ENCODE measurements around the gene POLR2E. TPM values are rescaled to one million over a fixed set of nuclear protein-coding genes. Genes with fewer than 3 reads are reported as not detected.

The POLR2E gene
- total RNA-seq, 1 donor from 2014 or later = 181 TPM

DNA sequence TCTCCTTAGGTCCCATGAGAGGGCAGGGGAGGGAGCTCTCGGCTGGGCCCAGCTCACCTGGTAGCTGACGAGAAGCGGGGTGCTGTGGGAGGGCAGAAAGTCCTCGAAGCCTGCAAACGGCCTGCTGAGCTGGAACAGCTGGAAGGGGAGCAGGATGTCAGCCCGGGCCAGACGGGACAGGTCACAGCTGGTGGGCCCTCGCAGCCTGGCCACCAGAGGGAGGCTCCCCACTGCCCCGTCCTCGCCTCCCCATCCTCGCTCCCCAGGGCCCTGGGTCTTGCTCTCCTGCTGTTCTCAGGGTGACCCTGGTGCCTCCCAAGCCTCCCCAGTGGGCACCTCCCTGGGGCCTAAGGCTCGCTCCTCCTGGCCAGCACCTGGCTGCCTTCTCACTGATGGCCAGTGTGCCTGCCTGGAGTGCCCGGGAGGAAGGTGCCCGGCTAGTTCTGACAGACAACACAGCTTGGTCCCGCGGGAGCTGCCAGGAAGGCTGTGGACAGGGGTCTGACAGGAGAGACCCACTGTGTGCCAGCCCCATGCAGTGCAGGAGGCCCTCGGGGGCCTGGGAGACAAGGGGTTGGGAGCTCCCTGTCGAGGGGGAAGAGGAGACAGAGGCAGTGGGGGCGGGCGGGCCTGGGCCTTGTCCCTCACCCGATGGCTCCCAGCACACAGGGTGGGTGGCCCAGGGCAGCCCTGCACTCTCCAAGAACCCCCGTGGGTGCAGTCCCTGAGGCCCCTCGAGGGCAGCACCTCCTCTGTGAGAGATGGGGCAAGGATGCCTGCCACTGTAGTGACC is 28.9 kb upstream of the POLR2E start:
- no peak for DNase-seq (ENCODE audit: extremely low spot score, unreplicated experiment)
- Mint-ChIP-seq H3K36me3 (peaks cover 4% of the 10 kb centered on the region), H3K4me3 (no peak overlapping the region), H3K27ac (no peak overlapping the region), H3K9me3 (no peaks in the 10 kb centered on the region), H3K27me3 (no peaks in the 10 kb centered on the region), H3K4me1 (ENCODE audit: unreplicated experiment) (no peaks in the 10 kb centered on the region)
- TF ChIP-seq, protein P1, sequence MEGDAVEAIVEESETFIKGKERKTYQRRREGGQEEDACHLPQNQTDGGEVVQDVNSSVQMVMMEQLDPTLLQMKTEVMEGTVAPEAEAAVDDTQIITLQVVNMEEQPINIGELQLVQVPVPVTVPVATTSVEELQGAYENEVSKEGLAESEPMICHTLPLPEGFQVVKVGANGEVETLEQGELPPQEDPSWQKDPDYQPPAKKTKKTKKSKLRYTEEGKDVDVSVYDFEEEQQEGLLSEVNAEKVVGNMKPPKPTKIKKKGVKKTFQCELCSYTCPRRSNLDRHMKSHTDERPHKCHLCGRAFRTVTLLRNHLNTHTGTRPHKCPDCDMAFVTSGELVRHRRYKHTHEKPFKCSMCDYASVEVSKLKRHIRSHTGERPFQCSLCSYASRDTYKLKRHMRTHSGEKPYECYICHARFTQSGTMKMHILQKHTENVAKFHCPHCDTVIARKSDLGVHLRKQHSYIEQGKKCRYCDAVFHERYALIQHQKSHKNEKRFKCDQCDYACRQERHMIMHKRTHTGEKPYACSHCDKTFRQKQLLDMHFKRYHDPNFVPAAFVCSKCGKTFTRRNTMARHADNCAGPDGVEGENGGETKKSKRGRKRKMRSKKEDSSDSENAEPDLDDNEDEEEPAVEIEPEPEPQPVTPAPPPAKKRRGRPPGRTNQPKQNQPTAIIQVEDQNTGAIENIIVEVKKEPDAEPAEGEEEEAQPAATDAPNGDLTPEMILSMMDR (conservative IDR thresholded peaks at IDR 0.05) = no peak

- Mint-ChIP-seq H3K9me3 (no peaks in the 10 kb centered on the region), H3K4me1 (ENCODE audit: unreplicated experiment) (no peaks in the 10 kb centered on the region), H3K27ac (no peak overlapping the region), H3K27me3 (no peaks in the 10 kb centered on the region), H3K4me3 (no peak overlapping the region), H3K36me3 (peaks cover 4% of the 10 kb centered on the region)
- TF ChIP-seq, protein P1 (conservative IDR thresholded peaks at IDR 0.05) = no peak
- no peak for DNase-seq (ENCODE audit: extremely low spot score, unreplicated experiment)
These were observed 28.2 kb upstream of the POLR2E start for GRCh38 chr19:1123381-1123780.

DNA sequence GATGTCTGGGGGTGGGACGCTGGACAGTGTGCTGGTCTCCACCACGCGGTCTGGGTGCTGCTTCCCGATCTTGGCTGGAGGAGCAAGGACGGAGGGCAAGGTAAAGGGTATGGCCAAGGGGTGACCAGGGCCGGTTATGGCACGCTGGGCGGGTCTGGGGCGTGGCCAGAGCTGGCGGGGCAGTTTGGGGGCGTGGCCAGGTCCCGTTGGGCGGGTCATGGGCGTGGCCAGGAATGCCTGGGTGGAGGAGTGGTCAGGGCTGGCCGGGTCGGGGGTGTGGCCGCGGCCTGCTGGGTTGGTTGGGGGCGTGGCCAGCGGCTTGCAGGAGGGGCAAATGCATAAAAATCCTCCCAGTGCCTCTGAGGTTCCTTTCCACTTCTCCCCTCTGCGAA is 27.8 kb upstream of the POLR2E start:
- TF ChIP-seq, protein P1 (conservative IDR thresholded peaks at IDR 0.05) = no peak
- DNase-seq (ENCODE audit: extremely low spot score, unreplicated experiment) = no peak

GRCh38 chr19:1122021-1122971 is 27.1 kb upstream of the POLR2E start:
- Mint-ChIP-seq H3K4me1 (ENCODE audit: unreplicated experiment) (no peaks in the 10 kb centered on the region), H3K4me3 (no peak overlapping the region), H3K27ac (no peak overlapping the region), H3K9me3 (no peaks in the 10 kb centered on the region), H3K36me3 (peaks cover 4% of the 10 kb centered on the region), H3K27me3 (no peaks in the 10 kb centered on the region)
- TF ChIP-seq, protein P1 (conservative IDR thresholded peaks at IDR 0.05) = no peak
- DNase-seq (ENCODE audit: extremely low spot score, unreplicated experiment) = no peak

More for the DNA sequence above, 27.8 kb upstream of the POLR2E start:
- H3K4me3 Mint-ChIP-seq = no peak overlapping the region
- H3K4me1 Mint-ChIP-seq (ENCODE audit: unreplicated experiment) = no peaks in the 10 kb centered on the region
- H3K36me3 Mint-ChIP-seq = peaks cover 4% of the 10 kb centered on the region
- H3K27ac Mint-ChIP-seq = no peak overlapping the region
- no peaks in the 10 kb centered on the region for H3K9me3 Mint-ChIP-seq
- no peaks in the 10 kb centered on the region for H3K27me3 Mint-ChIP-seq

GRCh38 chr19:1121395-1121794 is 26.2 kb upstream of the POLR2E start:
- no peak for DNase-seq (ENCODE audit: extremely low spot score, unreplicated experiment)
- H3K27me3 Mint-ChIP-seq = no peaks in the 10 kb centered on the region
- peaks cover 4% of the 10 kb centered on the region for H3K36me3 Mint-ChIP-seq
- no peaks in the 10 kb centered on the region for H3K4me1 Mint-ChIP-seq (ENCODE audit: unreplicated experiment)
- TF ChIP-seq, protein P1 (conservative IDR thresholded peaks at IDR 0.05) = no peak
- no peak overlapping the region for H3K27ac Mint-ChIP-seq
- no peak overlapping the region for H3K4me3 Mint-ChIP-seq
- H3K9me3 Mint-ChIP-seq = no peaks in the 10 kb centered on the region

Data from type B pancreatic cell (in vitro differentiated cells).